ENCODE results near the gene XIRP2.
"Not testable (repeated sequence)": the region's sequence is repeated elsewhere in the genome, so short reads cannot be mapped to it uniquely, and the experiment has no call there.

Gene XIRP2

DNA sequence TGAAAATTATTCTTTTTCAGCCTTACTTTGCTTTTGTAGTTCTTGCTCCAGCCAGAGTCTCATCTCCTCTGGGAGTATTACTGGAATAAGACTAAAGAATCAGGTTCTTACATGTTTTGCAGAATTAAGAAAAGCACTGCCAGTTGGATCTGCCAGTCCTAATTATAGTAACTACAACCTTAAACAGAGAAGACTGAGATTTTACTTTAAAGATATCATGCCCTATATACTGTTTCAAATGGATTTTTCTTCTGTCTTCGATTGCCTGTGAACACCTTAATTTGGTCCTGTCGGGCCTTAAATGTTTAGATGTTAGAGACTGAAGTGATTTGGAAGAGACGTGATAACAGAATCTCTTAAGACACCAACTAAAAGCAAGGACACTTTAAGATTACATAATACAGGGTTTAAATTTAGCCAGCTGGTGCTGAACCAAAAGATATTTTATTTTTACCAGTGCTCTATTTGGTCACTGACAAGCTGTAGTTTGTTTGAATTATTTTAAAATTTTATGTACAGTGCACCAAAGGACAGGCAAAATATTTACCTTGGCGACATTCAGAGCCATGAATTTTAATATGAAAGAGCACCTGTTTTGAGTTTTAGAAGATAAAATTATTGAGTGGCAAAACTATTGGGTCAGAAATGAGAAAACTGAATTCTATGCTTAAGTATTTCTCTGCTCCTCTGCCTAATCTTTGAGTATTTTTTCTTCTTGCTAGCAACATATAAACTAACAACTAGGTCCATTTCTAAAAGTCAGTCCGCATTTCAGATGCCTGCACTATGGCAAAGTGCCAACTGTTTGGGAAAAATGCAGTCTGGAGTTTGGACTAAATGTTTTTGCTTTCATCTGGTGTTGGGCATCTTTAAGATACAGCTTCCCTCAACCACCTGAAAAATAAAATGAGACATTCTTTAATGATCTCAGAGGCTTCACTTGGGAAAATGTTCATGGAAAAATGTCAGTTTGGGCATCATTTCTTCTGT is 300.0 kb downstream of the XIRP2 start:
- DNase-seq (ENCODE audit: low read depth in 2 of 2, low spot score in 1 of 2) = no peak

DNA sequence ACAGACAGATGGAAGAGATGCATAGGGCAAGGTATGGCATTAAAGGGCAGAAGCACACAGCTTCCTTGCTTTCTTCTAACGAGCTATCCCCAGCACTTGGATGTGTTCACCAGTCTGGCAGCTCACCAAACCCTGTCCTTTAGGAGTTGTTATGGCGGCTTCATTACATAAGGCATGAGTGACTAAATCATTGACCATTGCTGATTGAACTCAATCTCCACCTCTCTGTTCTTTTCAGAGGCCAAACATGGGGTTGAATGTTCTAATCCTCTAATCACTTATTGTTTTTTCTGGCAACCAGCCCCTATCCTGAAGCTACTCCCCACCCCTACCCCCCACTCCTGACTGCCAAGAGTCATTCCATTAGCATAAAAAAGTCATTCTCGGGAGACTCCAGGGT is 301.8 kb downstream of the XIRP2 start:
- DNase-seq (ENCODE audit: low read depth in 2 of 2, low spot score in 1 of 2) = no peak

DNA sequence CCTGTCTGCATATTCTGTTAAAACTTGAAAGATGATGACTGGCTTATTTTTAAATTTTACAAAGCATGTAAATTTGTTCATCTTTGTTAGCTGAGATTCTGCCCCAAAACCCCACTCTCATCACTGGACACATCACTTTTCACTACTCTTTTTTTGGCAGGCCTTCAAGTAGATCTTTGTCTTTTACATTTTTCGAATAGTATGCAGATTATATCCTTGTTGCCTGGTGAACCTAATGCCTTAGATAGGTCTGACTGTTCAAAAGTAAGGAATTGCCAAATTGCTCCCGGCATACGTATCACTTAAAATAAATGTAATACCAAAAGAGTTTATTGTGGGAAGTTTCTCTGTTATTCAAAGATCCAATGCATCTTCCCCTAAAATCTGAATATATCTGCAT is 303.3 kb downstream of the XIRP2 start:
- no peak for DNase-seq (ENCODE audit: low read depth in 2 of 2, low spot score in 1 of 2)

DNA sequence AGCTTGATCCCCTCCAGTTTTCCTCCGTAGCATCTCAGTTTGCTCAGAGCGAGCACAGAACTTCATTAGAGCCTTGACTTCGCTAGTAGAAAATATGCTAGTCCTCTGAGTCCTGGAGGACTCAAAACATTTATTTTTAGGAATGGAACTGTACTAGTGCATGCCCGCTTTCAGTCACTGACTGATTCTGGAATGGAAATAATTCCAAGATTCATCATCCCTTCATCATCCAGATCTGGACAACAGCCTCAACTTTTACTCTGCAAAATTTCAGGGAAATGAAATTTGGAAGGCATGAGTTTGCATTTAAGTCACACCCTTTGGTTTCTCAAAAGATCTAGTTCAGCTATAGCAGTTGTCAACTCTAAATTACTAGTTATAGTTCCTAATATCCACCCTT is 304.6 kb downstream of the XIRP2 start:
- DNase-seq (ENCODE audit: low read depth in 2 of 2, low spot score in 1 of 2) = no peak

DNA sequence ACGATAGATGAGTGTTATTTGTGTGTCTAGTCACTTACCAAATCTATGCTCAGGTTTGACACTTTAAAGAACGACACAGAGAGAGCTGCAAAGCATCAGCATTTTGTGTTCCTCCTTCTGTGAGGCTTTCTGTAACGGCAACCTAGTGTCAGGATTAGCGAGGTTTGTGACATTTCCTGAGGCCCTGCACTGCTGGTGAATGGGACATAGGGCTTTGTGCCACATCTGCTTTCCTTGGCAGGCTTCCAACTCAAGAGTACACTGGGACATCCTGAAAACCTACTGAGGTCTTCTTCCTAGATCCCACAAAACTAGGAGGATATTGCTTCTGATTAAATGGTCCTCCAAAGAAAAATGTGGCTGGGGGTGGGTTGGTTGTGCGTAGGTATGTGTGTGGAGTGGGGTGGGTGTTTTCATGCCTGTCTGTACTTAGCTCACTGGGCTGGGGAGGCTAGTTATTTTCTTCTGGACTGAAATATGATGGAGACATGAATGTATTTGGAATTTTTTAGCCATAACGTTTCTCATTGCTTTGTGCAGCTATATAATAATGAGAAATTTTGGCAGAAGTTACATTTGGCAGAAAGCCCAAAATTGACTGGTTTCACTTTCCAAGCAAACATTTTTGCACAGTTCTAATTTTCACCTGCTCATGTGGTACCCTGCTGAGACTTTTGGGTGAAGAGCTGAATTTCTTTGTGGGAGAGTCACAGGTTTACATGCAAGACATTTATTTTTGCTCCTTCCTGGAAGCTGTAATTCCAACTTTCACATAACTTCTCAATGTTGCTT is 308.4 kb downstream of the XIRP2 start:
- DNase-seq (ENCODE audit: low read depth in 2 of 2, low spot score in 1 of 2) = no peak

DNA sequence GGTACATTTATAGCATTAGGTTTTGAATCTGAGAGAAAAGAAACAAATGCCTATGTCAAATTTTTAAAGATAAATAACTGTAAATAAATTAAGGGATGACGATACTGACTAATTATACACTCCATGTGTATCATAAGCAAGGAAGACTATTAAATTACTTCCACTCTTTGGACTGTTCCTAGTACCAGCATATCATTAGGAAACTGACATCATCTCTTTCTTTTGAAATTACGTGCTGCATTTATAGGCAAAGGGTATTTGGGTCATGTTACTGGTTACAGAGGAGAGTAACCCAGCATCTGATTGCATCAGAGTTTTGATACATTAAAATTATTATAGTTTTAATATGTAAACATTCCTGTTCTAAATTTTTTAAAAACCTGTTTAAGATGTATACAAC is 309.7 kb downstream of the XIRP2 start:
- no peak for DNase-seq (ENCODE audit: low read depth in 2 of 2, low spot score in 1 of 2)

DNA sequence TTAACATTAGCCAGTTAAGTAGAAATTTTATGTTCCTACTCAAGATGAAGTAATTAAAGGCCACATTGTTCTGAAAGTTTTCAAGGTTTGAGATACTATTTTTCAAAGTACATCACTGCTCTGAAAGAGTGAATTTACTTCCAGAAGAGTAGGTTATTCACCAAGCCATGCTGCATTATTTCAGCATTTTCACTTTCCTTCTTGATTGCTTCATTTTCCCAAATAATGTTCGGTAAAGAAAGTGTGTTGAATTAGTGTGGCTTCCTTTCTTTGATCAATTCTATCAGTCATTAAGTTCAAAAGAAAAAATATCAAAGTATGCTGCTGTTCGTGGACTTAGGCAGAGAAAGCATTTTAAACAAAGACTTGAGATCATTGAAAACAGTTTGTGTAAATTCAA is 310.3 kb downstream of the XIRP2 start:
- no peak for DNase-seq (ENCODE audit: low read depth in 2 of 2, low spot score in 1 of 2)

DNA sequence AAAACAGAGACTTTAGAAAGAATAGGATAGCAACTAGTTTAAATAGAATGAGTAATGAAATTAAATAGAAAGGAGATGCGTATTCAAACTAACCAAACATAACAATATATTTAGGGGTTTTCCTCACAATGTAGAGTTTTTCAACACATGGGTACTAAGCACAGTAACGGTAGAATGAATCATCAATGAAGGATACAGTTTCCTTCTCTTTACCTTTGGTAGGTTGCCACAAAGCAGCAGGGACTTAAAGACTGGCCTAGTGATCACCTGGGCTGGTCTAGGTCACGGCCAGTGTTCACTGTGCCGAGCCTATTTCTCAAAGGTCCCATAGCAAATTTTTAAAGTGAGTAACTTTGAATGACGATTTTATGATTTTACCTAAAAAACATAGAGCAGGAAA is 311.7 kb downstream of the XIRP2 start:
- DNase-seq (ENCODE audit: low read depth in 2 of 2, low spot score in 1 of 2) = no peak

DNA sequence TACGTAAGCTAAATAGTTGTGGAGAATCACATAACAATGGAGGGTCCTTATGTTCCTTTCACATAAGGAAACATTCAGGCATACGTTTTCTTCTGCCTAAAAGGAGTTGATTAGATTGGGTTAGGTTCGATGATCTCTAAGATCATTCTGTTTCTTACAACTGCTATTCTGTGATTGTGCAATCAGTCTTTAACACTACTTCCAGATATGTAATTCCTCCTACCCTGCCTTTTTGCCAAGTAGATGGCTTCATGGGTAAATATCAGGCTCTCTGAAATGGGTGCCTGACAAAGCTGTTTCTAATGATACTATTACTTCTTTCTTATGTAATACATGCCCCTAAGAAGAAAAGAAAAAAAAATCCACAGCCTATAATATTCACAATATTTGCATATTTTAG is 321.5 kb downstream of the XIRP2 start:
- DNase-seq (ENCODE audit: low read depth in 2 of 2, low spot score in 1 of 2) = no peak

DNA sequence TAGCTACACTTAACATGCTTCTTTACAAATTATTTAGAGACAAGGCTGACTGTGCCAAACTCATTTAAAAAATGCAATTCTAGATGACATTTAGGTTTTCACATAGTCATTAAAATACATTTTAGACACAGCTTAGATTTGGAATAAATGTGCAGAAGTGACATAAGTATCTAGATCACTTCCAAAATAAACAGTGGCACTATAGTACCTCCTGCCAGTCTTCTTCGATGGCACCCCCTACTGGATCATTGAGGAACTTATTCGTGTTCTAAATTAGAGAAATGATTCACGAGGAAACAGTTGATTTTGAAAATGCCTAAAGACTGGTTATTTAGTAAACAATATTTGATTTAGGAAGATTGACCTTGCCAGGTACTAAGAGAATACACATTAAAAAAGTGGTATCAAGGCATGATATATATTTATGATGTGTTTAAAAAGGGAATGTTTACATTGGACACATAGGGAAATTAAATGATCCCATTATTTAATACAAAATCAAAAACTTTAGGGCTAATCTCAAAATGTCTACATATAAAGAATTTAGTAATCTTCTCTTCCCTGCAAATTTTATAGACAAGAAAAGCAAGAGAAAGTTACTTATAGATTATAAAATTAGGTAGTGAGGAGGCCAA is 323.9 kb downstream of the XIRP2 start:
- no peak for DNase-seq (ENCODE audit: low read depth in 2 of 2, low spot score in 1 of 2)

DNA sequence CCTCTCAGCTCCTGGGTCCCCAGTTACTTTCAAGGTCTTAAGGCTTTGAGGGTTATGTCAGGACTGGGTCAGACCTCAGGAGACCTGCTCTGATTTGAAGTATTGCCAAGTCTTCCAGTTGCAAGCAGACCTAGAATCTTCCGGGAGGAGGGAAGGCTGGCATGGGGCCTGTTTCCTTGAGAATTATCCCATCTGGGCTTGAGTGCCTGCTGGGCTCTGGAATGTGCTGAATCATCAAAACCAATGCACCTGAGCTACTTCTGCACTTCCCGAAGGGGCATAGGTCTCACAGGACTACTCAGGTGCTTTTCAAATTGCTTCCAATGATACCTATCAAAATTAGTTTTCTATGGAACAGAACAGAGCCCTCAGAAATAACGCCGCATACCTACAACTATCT is 327.3 kb downstream of the XIRP2 start:
- DNase-seq (ENCODE audit: low read depth in 2 of 2, low spot score in 1 of 2) = no peak

DNA sequence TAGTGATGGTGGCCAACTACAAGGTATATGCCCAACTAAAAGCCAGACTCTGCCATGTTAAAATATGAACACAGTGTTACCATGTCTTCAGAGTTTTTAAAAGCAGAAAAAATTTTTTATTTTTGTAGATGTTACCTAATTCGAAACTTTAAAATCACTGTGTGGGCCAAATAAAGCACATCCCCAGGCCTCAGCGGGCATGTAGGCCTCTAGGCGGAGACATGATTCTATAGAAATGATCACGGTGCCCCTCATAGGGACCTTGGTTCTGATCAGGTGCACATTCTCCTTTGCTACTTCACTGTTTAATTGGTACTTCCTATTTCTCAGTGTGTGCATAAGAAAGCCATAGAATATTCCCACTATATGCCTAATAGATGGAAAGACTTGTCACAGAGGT is 349.2 kb downstream of the XIRP2 start:
- DNase-seq (ENCODE audit: low read depth in 2 of 2, low spot score in 1 of 2) = no peak

DNA sequence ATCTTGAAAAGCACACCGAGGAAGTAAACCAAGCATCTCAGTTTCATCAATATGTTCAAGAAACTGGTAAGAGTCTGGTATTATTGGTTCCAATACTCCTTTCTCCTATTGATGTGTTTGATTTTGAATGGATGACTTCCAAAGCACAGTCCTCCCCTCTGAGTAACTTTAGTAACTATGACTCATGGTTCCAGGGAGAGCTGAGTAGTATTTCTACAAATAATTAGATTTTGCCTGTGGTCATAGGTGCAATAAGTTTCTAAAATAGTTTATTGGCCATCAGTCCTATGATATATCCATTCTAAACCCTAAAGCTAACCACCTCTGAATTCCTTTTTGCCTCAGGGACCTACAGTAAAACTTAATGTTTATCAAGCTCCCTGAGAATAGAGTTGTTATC is 352.4 kb downstream of the XIRP2 start:
- no peak for DNase-seq (ENCODE audit: low read depth in 2 of 2, low spot score in 1 of 2)

DNA sequence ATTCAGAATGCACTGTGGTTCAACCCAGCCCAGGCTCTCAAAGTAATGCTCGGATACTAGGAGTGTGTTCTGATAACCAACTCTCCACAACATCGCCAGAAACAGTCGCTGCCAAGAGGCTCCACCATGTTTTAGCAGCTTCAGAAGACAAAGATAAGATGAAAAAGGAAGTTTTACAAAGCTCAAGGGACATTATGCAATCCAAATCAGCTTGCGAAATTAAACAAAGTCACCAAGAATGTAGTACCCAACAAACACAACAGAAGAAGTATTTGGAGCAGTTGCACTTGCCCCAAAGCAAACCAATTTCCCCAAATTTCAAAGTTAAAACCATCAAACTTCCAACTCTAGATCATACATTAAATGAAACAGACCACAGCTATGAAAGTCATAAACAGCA is 360.9 kb downstream of the XIRP2 start:
- DNase-seq (ENCODE audit: low read depth in 2 of 2, low spot score in 1 of 2) = no peak

DNA sequence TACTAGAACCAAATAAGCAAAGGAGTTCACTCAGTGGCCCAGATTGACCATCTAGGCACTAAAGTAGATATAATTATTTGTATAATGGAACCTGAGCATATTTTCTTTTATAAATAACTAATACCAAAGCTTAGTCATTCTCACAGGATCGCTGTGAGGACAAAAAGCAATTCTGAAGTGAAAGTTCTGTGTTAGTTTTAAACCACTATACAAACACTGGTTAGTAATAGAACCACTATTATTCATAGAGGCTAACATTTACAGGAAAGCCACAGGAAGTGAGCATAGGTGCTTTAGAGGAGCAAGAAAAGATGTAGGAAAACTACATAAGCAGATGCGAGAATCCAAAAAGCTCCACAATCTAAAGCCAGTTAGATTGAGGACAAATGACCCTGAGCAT is 364.7 kb downstream of the XIRP2 start:
- no peak for DNase-seq (ENCODE audit: low read depth in 2 of 2, low spot score in 1 of 2)

DNA sequence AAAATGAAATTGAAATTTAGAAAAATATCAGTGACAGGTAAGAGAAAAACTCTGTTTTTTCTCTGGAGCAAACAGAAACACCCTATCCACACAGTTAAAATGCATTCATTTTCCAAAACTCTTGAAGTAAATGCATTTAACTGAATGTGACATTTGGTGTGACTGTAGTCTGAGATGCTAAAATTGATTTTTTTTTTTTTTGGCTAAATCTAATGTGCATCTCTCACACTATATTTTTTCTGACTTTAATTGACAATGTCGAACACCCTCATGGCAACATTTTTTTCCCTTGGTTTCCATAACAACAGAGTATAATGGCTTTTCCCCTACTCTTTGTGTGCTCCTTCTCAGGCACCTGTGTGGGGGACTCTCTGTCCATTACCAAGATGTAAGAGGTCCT is 366.4 kb downstream of the XIRP2 start:
- DNase-seq (ENCODE audit: low read depth in 2 of 2, low spot score in 1 of 2) = no peak

DNA sequence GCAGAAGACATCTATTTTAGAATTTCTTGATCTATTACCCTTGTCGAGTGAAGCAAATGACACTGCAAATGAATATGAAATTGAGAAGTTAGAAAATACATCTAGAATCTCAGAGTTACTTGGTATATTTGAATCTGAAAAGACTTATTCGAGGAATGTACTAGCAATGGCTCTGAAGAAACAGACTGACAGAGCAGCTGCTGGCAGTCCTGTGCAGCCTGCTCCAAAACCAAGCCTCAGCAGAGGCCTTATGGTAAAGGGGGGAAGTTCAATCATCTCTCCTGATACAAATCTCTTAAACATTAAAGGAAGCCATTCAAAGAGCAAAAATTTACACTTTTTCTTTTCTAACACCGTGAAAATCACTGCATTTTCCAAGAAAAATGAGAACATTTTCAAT is 370.4 kb downstream of the XIRP2 start:
- DNase-seq (ENCODE audit: low read depth in 2 of 2, low spot score in 1 of 2) = no peak

DNA sequence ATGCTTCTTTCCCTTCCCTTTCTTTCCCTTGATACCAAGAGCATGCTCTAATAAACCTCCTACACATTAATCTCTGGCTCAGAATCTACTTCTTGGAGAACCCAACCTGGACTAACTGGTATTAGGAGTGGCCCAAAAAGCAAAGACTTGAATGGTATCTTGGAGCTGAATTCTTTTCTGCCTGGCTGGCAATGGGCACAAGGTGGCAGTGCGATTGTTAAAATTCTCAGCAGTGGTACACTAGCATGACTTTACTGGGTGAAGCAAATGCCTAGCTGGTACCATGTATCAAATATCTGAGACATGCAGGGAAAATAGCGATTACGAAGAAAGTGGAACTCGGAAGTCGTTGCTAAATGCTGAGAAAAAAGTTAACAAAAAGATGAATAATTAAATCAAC is 376.1 kb downstream of the XIRP2 start:
- DNase-seq (ENCODE audit: low read depth in 2 of 2, low spot score in 1 of 2) = no peak

DNA sequence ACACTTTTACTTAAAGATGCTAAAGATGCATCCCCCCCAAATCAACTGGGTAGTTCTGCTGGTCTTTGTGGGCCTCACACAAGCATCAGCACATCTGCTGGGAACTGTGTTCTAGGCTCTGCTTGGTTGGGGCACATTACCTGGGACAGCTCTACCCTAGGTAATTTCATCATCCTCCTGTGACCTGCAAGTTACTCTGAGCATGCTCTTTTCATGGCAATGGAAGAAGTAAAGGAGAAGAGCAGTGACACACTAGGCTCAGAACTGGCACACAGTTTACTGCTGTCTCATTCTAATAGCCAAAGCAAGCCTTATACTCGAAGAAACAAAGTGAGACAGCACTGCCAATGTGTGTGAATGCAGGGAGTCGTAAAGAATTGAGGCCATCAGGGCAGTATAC is 376.7 kb downstream of the XIRP2 start:
- no peak for DNase-seq (ENCODE audit: low read depth in 2 of 2, low spot score in 1 of 2)

DNA sequence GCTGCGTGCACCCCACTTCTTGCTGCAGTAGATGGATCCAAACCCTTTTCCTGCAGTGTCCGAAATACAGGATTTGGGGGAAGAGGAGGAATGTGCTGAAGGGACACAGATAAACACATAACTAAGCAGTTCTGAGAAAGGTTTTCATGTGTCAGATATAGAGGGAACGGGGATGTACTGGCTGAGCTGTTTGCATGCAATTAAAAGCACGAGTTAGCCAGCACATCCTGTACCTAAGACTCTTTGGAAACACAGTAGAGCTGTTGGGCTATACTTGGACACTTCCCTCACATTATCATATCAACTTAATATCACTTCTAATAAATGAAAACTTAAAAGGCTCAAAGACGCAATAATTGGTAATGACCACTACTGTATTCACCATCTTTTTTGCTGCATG is 377.4 kb downstream of the XIRP2 start:
- no peak for DNase-seq (ENCODE audit: low read depth in 2 of 2, low spot score in 1 of 2)

DNA sequence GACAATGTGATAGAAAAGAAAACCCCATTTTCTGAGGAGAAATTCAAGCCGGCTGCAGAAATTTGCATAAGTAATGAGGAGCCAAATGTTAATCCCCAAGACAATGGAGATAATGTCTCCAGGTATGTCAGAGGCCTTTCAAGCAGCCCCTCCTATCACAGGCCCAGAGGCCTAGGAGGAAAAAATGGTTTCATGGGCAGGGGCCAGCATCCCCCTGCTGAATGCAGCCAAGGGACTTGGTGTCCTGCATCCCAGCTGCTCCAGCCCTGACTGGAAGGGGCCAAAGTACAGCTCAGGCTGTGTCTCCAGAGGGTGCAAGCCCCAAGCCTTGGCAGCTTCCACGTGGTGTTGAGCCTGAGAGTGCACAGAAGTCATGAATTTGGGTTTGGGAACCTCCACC is 380.0 kb downstream of the XIRP2 start:
- DNase-seq (ENCODE audit: low read depth in 2 of 2, low spot score in 1 of 2) = not testable (repeated sequence)

DNA sequence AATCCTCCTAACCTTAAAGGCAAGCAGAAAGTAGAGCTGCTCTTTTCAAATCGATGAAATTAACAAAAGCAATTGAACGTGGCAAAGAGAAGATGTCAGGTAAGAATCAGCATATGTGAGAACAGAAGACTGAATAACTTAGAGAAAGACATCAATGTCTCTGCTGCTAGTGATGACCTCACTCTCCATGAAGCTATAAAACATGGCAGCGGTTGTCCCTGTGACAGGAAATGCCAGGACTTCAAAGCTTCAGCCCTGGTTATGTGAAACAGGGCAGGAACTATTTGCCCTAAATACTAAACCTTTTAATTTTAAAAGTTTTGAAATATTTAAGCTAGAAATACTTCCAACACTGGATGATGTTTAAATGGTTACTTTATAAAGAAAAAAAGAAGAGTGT is 383.7 kb downstream of the XIRP2 start:
- DNase-seq (ENCODE audit: low read depth in 2 of 2, low spot score in 1 of 2) = no peak

All from stimulated activated CD8-positive, alpha-beta memory T cell treated with anti-CD3 and anti-CD28 coated beads, Interleukin-4, amount 100 ng/mL, for 4 hours (primary cell).